Activated CD8-positive, alpha-beta memory T cell treated with anti-CD3 and anti-CD28 coated beads, Interleukin-2, amount 50 U/mL, for 4 hours (primary cell): Measurements from ENCODE around the gene RASA3.

ENCODE experiments used
- DNase-seq: peaks from one replicate; pipeline ENCODE4 v3.0.0-alpha.2; 2020

The RASA3 gene

DNA sequence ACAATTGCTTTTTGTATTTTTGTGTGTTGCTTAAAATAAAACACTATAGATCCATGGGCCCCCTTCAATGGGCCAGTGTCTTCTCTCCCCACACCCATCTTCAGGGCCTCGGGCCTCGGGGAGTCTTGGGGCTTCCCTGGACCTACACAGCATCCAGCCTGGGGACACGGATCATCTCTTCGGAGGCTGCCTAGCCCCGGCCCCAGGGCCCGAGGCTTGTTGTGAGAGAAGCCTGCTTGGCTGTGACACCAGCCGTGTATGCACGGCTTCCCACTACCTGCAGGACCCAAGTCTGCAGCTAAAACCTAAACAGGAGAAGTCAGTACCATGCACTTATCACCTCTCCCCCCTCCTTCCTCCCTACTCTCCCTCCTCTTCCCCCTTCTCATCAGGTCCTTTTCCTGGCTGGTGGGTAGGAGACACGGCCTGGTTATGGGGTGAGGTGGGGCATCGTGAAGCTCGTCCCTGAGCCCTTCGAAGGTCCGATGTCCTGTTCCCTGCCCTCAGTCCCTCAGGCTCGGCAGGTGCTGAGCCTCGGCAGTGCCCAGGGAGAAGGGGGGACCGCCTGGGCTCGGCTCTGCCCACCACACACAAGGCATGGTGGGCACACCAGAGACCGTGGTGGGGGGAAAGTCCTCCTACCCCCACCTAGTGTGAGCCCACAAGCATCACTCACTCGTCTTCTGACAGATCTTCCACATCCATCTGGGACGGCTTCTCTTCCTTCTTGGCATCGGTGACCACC is 168.0 kb downstream of the RASA3 start:
- DNase-seq, result no peak

DNA sequence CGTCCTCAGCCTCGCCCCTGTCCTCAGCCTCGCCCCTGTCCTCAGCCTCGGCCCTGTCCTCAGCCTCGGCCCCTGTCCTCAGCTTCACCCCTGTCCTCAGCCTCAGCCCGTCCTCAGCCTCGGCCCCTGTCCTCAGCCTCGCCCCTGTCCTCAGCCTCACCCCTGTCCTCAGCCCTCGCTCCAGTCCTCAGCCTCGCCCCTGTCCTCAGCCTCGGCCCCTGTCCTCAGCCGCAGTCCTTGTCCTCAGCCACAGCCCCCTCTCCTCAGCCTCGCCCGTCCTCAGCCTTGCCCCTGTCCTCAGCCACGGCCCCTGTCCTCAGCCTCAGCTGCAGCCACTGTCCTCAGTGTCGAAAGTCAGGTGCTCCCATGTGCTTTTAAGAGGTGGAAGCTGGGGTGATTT is 169.0 kb downstream of the RASA3 start:
- no peak for DNase-seq

DNA sequence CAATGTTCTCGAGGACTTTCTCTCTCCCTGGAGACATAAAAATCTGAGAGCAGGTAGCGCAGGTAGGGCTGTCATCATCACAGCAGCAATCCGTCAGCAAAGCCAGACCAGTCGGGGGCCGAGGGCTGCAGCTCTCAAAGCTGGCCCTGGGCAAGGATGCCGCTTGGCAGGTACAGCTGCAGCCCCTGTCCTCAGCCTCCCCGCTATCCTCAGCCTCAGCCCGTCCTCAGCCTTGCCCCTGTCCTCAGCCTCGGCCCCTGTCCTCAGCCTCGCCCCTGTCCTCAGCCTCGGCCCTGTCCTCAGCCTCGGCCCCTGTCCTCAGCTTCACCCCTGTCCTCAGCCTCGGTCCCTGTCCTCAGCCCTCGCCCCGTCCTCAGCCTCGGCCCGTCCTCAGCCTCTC is 169.4 kb downstream of the RASA3 start:
- DNase-seq, result no peak

DNA sequence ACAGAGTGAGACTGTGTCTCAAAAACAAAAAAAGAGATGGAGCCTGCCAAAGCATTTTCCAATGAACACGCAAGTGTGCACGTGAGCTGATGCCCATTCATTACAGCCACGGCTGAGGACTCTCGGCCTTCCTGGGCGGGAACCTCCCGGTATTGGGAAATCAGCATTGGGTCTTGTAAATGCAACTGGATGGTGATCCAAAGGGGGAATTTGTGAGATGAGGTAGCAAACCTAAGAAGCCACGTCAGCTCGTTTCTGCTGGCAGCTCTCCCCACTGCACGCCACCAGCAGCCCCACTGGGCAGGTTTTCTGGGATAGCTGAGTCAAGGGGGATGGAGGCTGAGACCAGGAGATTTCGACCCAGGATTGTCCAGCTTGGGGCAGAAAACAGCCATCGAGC is 170.0 kb downstream of the RASA3 start:
- no peak for DNase-seq

DNA sequence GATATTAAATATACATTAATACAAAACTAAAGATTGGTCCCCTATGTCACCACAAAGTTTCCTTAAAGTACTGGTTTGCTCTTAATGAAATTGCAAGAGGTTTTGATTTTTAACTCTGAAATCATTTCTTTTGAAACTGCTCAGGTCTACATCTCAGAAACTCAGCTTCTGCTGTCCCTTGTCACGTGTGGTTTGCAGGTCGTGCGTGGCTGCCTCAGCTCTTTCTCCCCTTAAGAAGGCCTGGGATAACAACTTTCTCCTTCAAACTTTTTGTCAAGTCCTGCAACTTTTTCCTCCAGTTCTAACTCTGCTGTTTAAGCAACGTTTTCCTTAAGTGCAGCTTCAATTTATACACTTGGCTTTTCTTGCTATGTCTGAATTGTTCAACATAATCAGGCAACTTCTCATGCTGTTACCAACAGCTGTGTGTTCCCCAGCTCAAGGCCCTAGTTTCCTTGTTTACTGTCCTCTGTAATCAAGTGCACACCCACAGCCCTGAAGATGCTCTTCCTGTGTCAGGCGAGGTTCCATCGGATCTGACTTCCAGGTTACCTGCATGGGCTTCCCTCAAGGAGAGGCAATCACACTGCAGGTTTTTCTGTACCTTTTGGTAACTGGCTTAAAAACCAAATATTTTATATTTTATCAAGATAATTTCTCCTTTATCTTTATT is 172.0 kb downstream of the RASA3 start:
- no peak for DNase-seq

DNA sequence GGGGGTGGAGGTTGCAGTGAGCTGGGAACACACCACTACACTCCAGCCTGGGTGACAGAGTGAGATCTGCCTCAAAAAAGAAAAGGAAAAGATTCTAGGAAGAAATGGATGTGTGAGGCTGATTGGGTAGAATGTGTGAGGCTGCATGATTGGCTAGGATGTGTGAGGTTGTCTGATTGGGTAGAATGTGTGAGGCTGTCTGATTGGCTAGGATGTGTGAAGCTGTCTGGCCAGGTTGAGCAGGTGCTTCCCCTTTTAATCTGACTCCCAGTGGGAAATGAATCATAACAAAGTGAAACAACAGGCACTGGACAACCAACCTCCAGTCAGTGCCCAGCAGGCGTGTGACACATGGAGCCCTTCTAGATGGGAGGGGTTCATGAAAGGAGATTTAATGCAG is 173.2 kb downstream of the RASA3 start:
- no peak for DNase-seq

DNA sequence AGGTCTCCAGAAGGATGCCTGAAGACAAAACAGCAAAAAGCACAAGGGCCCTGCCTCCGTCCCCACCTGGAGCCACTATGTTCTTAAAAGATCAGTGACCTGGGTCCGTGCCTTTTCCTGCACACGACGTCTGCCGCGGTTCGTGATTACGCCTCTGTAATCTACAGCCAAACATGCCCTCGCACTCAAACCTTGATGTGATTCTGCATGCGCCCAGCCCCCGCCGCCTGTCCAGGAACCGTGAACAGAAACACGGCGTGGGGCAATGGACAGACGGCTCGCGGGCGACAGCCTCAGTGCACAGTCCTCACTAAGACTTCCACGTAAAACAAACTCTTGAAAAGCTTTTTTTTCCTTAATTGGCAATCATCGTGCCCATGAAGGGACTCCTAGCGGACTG is 174.1 kb downstream of the RASA3 start:
- no peak for DNase-seq

DNA sequence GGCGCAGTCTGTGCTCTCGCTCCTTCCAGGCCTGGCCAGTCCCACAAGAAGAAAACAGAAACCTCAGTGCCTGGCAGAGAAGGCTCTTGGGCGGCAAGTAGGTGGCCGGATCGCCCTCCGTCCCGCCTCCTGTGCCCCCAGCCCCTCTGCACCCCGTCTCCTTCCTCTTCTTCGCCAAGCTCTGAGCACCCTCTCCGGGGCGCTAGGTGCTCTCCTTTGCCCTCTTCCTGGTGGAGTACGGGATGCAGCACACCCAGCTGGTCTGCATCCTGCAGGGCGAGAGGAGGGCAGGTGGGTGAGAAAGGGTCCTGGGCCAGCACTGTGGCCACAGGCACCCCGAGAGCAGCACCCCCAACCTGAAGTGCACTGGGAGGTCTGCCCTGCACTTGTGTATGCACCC is 175.9 kb downstream of the RASA3 start:
- DNase-seq, result no peak

DNA sequence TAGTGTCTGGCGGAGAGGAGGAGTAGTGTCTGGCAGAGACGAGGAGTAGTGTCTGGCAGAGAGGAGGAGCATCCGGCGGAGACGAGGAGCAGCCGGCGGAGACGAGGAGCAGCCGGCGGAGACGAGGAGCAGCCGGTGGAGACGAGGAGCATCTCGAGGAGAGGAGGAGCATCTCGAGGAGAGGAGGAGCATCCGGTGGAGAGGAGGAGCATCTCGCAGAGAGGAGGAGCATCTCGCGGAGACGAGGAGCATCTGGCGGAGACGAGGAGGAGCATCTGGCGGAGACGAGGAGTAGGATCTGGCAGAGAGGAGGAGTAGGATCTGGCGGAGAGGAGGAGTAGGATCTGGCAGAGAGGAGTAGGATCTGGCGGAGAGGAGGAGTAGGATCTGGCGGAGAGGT is 176.7 kb downstream of the RASA3 start:
- no peak for DNase-seq

DNA sequence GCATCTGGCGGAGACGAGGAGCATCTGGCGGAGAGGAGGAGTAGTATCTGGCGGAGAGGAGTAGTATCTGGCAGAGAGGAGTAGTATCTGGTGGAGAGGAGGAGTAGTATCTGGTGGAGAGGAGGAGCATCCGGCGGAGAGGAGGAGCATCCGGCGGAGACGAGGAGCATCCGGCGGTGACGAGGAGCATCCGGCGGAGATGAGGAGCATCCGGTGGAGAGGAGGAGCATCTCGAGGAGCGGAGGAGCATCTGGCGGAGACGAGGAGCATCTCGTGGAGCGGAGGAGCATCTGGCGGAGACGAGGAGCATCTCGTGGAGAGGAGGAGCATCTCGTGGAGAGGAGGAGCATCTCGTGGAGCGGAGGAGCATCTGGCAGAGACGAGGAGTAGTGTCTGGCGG is 177.2 kb downstream of the RASA3 start:
- no peak for DNase-seq

DNA sequence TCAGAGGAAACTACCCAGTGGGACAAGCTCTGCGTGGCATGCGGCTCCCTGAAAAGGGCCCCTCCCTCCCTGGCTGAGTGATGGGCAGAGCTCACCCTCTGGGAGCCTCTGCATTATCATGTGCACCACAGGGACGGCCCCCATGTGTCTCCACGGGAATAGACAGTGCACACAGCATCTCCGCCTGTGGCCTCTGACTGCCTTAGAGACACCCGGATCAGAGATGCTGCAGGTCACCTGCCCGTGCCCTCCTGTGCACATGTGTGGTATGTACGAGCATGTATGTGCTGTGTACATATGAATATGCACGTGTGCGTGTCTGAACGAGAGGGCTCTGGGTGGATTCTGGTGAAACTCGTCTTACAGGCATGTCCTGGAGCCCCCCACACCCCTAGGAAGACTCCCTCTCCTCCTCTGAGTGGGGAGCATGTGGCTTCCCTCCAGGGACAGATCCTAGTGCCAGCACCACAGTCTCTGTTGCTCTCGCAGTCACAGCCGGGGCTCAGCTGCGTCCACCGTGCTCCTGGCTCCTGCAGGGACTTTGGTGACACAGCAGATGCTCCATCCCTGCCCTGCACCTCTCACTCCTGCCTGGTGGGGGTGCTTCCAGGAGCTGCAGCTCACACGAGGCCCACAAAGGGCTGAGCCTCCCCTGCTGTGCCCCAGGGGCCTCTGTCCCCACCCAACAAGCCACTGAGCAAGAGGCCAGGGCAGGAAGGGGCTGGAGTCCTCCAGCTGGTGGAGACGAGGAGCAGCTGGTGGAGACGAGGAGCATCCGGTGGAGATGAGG is 178.2 kb downstream of the RASA3 start:
- no peak for DNase-seq

DNA sequence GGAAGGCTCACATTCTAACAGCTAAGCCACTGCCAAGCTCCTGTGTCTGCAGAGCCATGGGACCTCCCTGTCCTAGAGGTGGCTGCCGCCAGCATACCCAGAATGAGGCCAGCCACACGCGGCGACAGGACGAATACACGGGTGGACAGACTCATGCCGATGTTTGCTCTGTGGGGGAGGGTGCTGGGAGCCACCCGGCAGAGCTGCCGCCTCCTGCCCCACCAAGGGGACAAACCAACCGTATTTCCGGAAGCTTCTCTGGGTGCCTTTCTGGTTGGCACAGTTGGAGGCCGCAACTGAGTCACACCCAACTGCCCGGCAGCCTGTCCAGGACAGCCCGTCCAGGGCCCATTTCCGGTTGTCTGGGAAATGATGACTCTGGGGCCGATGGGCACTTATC is 178.9 kb downstream of the RASA3 start:
- DNase-seq, result no peak

DNA sequence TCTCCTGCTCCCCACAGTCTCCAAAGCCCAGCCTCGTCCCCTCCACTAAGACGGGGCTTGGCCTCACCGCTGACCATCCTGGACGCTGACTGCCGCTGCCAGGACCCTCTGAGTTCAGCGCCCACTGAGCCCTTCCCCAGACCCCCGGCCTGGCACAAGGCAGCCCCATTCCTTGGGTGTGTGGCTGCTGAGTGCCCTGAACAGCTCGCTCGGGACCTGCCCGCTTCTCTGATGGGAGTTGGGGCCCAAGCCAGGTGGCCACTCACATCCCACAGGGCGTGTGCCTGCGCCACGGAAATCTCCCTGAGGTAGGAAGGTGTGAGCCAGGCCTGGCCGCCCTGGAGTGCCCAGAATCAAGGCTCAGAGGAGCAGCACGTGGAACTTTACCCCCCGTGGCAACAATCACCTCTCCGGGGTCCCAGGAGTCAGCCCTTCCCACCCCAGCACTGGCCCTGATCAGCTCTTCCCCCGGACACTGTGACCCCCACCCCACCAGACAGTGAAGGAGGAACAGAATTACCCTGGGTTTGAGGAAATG is 179.4 kb downstream of the RASA3 start:
- no peak for DNase-seq

DNA sequence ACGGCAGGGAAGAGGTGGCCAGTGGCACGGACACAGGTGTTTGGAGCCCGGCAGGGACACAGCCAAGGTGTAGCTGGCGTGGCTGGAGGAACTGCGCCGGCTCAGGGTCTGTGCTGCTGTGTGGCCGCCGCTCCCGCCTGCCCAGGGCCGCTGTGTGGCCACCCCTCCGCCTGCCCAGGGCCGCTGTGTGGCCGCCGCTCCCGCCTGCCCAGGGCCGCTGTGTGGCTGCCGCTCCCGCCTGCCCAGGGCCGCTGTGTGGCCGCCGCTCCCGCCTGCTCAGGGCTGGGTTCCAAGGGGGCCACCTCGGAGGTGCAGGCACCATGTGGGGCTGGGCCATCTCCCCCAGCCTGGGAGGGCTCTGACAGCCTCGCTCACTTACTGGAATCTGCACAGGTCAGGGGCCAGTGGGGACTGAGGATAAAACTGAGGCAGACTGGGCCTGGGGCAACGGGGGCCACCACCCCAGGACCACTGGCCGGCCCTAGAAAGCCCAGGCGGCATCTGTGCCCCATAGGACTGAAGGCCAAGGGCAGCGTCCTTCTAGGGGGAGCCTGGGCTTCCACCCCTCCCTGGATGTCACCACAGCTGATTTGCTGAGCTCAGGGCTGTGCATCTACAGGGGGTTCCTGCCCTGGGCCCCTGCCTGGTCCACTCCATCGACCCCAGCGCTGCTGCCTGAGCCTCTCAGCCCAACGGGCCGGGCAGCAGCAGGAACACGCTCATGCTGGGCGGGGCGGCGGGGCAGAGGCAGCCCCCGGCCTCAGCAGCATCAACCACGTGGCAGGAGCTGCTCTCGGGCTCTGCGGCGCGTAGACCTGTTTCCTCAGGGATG is 180.1 kb downstream of the RASA3 start:
- DNase-seq, result no peak

DNA sequence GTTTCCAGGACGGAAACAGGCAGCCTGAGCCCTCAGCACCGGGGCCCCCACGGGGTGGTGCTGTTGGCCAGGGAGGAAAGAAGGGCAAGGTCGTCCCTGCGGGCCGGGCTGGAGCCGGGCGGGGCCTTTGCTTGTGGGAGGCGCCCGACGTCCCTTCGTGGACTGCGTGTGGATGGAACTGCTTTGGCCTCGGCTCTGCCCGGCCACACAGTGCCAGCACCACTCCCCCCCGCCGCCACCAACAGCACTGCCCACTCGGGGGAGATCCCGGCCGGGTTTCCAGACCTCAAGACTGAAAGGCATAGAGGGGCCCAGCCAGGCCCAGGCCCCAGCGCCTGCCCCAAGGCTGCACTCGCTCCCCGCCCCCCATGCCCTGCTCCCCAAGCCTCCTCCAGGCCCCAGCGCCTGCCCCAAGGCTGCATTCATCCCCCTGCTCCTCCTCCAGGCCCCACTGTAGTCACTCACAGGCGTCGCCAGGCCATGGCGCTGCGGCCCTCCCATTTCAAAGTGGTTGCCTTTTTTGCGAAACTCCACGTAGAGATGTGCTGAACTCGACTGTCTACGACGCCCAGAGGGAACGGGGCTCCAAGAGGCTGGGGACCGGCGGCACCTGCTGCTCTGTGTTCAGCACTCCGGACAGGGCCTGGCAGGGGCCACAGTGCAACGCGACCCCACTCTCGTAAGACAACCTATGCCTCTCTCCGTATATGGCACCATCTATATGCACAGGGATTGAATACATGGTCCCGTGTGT is 181.0 kb downstream of the RASA3 start:
- peak; percentile 39 for DNase-seq

DNA sequence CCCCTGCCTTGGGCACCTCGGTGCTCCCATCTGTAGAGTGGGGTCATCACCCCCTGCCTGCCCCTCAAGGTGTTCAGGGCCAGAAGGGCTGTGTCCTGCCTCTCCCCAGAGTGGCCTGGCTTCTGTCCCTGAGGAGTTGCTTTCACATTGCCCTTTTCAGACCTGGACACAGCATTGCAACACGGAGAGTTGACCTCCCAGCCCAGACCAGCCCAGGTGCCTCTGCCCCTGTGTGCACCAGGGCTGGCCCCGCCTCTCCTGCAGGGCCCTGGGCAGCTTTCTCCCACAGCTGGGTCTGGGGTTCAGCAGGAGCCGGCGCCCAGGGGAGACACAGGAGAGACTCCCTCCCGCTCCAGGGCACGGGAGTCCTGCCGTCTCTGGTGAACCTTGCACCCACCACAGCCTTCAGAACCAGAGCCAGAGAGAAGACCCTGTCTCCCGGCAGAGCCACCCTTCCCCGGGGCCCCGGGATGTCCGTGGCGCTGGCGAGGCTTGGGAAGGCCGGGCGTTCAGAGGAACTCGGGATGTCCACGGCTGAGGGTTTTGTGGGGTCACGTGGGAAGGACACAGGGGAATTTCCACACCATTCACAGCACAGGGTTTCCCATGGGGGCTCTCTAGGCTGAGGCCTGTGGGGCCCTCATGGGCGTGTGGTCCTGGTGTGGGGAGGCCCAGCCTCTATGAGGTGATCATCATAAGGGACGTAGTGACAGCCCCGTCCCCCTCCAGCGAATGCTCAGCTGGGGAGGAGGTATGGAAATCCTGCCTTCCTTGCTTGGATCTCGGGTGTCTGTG is 181.8 kb downstream of the RASA3 start:
- DNase-seq, result no peak

DNA sequence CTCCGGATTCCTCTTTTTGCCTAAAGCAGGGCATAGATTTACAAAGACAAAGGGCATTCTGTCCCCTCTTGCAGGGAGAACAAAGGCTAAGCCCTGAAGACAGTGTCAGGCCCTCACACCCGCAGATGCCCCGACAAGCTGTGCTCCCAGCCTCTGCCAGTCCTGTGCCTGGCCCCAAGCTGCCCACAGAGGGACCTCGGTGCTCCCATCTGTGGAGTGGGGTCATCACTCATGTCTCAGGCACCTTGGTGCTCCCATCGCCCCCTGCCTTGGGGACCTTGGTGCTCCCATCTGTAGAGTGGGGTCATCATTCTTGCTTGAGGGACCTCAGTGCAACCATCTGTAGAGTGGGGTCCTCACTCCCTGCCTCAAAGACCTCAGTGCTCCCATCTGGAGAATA is 182.9 kb downstream of the RASA3 start:
- no peak for DNase-seq

DNA sequence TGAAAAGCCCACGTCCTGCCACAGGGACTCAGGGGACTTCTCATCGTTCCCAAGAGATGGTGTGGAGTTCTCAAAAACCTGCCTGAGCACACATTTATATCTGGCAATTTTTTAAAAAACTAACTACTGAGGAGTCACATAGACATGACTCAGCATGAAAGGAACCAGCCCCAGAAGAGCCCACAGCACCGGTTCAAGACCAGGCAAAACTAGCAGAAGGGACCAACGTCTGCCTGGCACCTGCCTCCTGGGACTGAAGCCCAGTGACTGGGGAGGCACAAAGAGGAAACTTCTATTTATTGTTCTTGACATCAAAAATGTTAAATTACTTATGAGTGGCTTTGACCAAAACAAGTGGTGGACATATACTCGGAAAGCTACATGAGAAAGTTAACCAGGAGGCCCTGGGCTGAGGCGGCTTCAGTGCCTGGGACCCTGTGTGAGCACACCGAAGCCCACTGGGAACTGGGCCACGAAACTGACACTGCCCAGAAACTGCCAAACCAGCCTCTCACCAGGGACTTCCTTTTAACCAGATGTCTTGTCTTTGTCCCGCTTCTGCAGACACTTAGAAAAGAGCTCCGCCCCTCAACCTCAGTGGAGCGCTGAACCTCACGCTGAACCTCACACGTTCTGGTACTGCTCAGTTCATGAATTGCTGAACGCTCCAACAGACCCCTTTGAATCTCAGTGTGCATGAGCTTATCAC is 184.2 kb downstream of the RASA3 start:
- no peak for DNase-seq

DNA sequence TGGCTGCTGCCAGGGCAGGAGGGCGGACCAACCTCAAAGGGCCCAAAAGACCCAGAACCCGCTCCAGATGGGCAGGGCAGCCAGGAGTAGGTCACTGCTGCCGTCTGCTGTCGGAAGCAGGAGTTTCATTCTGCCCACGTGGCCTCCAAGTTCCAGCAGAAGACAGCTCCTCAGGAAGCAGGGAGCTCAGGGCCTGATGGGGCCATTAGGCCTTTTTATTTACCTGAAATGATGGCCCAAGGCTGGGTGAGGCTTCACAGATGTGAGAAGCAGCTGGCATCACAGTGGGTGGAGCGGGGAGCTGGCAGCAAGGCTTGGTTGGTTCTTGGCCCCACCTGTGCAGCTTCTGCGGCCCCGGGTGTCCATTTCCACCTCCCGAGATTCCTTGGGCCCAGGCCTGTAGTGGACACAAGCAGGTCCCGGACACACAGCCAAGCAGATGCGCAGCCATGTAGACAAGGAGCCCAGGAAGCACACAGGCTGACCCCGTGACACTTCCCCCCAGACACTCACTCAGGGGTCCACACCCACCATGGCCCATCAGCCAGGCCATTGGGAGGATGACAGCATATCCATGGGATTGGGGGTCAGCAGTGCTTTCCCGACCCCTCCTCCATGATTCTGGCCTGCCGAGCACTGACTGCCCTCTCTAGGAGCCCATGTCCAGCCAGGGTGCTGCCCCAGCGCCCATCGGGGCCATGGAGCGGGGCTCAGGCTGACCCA is 185.0 kb downstream of the RASA3 start:
- DNase-seq, result no peak
